HepG2 (cell line): ENCODE data around the gene DFFA. TPM values are rescaled to one million over a fixed set of nuclear protein-coding genes. Genes with fewer than 3 reads are reported as not detected.
A peak's percentile ranks its signal among the peaks of the same experiment; 100 is the strongest.
"Not testable (repeated sequence)": the region's sequence is repeated elsewhere in the genome, so short reads cannot be mapped to it uniquely, and the experiment has no call there.

ENCODE experiments used
- ATAC-seq: fragments of 200-7000 bp; cut with Tn5 transposase; 3 replicates; pipeline ENCODE4 v1.9.1; 2020; ENCODE audit warnings: mild to moderate bottlenecking, moderate library complexity
- BruUV-seq: library from RNA; stranded (reverse); fragments of 400-500 nt; replicated peaks from 2 replicates; lab custom pipeline; 2021; lab: Mats Ljungman, UMichigan
- CTCF ChIA-PET: fragments of 300-600 bp; formaldehyde crosslinking; extraction: SDS; loops from one replicate; lab custom pipeline; 2021; ENCODE audit warnings: low total read pairs, inconsistent platforms, low intra/inter-chr PET ratio; lab: Yijun Ruan, JAX
- POLR2A ChIA-PET: fragments of 350-600 bp; sonication (Branson Sonifier 250); formaldehyde crosslinking; loops from one replicate; lab custom pipeline; 2020; ENCODE audit warnings: antibody characterized with exemption, inconsistent platforms; lab: Yijun Ruan, JAX
- DNase-seq: peaks from one replicate; pipeline ENCODE4 v3.0.0-alpha.2; 2015; ENCODE audit warnings: low spot score
- FAIRE-seq: peaks from 3 replicates; lab custom pipeline; 2011; peaks lifted over from hg19 to GRCh38; lab: Jason Lieb, UNC
- H2AFZ ChIP-seq: one replicate; pipeline ENCODE4 v1.6.1; 2011; ENCODE audit warnings: low read length, inconsistent platforms
- H3K27ac ChIP-seq: fragments of 300-600 bp; 3 replicates; pipeline ENCODE4 v1.8.0; 2011; ENCODE audit warnings: mixed run types, mild to moderate bottlenecking, mixed read lengths, low read length, inconsistent platforms; ENCODE audit not compliant: insufficient read depth; ENCODE audit errors: extremely low read length
- H3K27me3 ChIP-seq, 2 experiments: fragments of 200-600 bp in 1 of 2; 2 replicates in 1 of 2; 3 replicates in 1 of 2; pipeline versions ENCODE4 v1.6.0 to v1.8.0; 2011; ENCODE audit warnings: low read length in 2 of 2, mild to moderate bottlenecking in 2 of 2, moderate library complexity in 2 of 2, inconsistent platforms in 1 of 2; ENCODE audit not compliant: insufficient read depth in 2 of 2, control insufficient read depth in 1 of 2
- H3K36me3 ChIP-seq, 2 experiments: fragments of 200-600 bp in 1 of 2; replicated peaks in 1 of 2; 2 replicates in 1 of 2; 3 replicates in 1 of 2; pipeline versions ENCODE4 v1.5.1 to v1.8.0; 2011; ENCODE audit warnings: low read length in 2 of 2, inconsistent platforms in 1 of 2; ENCODE audit not compliant: insufficient read depth in 2 of 2, control insufficient read depth in 1 of 2
- H3K4me1 ChIP-seq: 2 replicates; pipeline ENCODE4 v1.5.1; 2012; ENCODE audit warnings: low read length, inconsistent platforms; ENCODE audit not compliant: insufficient read depth
- H3K4me2 ChIP-seq: 2 replicates; pipeline ENCODE4 v1.6.0; 2011; ENCODE audit warnings: low read depth, low read length, inconsistent platforms
- H3K4me3 ChIP-seq, 3 experiments: fragments of 200-600 bp in 1 of 3; sonication (generic), shearing (Covaris generic) in 1 of 3; replicated peaks in 1 of 3; 2 replicates each; pipeline ENCODE4 v1.5.1; 2011 to 2016; ENCODE audit warnings: low read length in 3 of 3, inconsistent platforms in 2 of 3, low read depth in 2 of 3, mild to moderate bottlenecking in 2 of 3, control low read depth in 1 of 3, mixed read lengths in 1 of 3; ENCODE audit not compliant: insufficient read depth in 1 of 3
- H3K79me2 ChIP-seq: one replicate; pipeline ENCODE4 v1.6.1; 2011; ENCODE audit warnings: low read length, inconsistent platforms; ENCODE audit not compliant: insufficient read depth
- H3K9ac ChIP-seq: 2 replicates; pipeline ENCODE4 v1.6.0; 2011; ENCODE audit warnings: mild to moderate bottlenecking, low read depth, low read length, inconsistent platforms; ENCODE audit not compliant: insufficient read depth
- H3K9me3 ChIP-seq: 2 replicates; pipeline ENCODE4 v1.5.1; 2012; ENCODE audit warnings: mild to moderate bottlenecking, low read length
- H4K20me1 ChIP-seq: 2 replicates; pipeline ENCODE4 v1.6.0; 2011; ENCODE audit warnings: inconsistent platforms, mild to moderate bottlenecking, low read length, moderate library complexity; ENCODE audit not compliant: insufficient read depth
- AKAP8 ChIP-seq: sonication (generic); formaldehyde crosslinking; IDR thresholded peaks from 2 replicates; pipeline ENCODE4 v1.5.1; 2020; ENCODE audit warnings: mild to moderate bottlenecking, missing genetic modification reagents
- CC2D1A ChIP-seq: sonication (generic); formaldehyde crosslinking; IDR thresholded peaks from 2 replicates; pipeline ENCODE4 v1.8.1; 2023; ENCODE audit warnings: mild to moderate bottlenecking, missing genetic modification reagents
- ERF ChIP-seq: IDR thresholded peaks from 2 replicates; pipeline ENCODE4 v1.6.1; 2018; ENCODE audit warnings: missing biosample characterization, missing genetic modification reagents
- HNRNPL ChIP-seq: fragments of 200-400 bp; formaldehyde crosslinking; IDR thresholded peaks from 2 replicates; pipeline ENCODE4 v1.6.1; 2017; ENCODE audit warnings: mild to moderate bottlenecking, low read depth, low read length
- IKZF1 ChIP-seq: fragments of 450-650 bp; IDR thresholded peaks from 2 replicates; pipeline ENCODE4 v1.7.1; 2016
- NKX3-1 ChIP-seq: sonication (generic); formaldehyde crosslinking; IDR thresholded peaks from 2 replicates; pipeline ENCODE4 v1.5.0; 2020; ENCODE audit warnings: missing genetic modification reagents
- NR2F6 ChIP-seq, 2 experiments: IDR thresholded peaks; 2 replicates each; pipeline ENCODE4 v1.6.1; 2016; ENCODE audit warnings: antibody characterized with exemption in 1 of 2, mild to moderate bottlenecking in 1 of 2
- RFX1 ChIP-seq: fragments of 450-650 bp; IDR thresholded peaks from 2 replicates; pipeline ENCODE4 v1.6.1; 2017
- SNAPC5 ChIP-seq: sonication (generic); formaldehyde crosslinking; IDR thresholded peaks from 2 replicates; pipeline ENCODE4 v1.8.1; 2023; ENCODE audit warnings: mild to moderate bottlenecking, missing genetic modification reagents, borderline replicate concordance
- THYN1 ChIP-seq: sonication (generic); formaldehyde crosslinking; IDR thresholded peaks from 2 replicates; pipeline ENCODE4 v1.8.1; 2023; ENCODE audit warnings: low read depth, mild to moderate bottlenecking, moderate library complexity, missing genetic modification reagents, borderline replicate concordance
- XRCC5 ChIP-seq: fragments of 200-400 bp; formaldehyde crosslinking; optimal IDR thresholded peaks from 2 replicates; pipeline ENCODE3; 2017; ENCODE audit warnings: mild to moderate bottlenecking, low read length
- ZBTB21 ChIP-seq: sonication (generic); formaldehyde crosslinking; IDR thresholded peaks from 2 replicates; pipeline ENCODE4 v1.4.0; 2020; ENCODE audit warnings: missing genetic modification reagents
- ZMYM3 ChIP-seq: sonication (generic); formaldehyde crosslinking; IDR thresholded peaks from 2 replicates; pipeline ENCODE4 v1.5.1; 2020; ENCODE audit warnings: mild to moderate bottlenecking, missing genetic modification reagents
- ZNF20 ChIP-seq: sonication (generic); formaldehyde crosslinking; IDR thresholded peaks from 2 replicates; pipeline ENCODE4 v1.4.0; 2020; ENCODE audit warnings: mild to moderate bottlenecking, moderate library complexity, missing genetic modification reagents
- ZNF556 ChIP-seq: sonication (generic); formaldehyde crosslinking; IDR thresholded peaks from 2 replicates; pipeline ENCODE4 v1.4.0; 2020; ENCODE audit warnings: mild to moderate bottlenecking, missing genetic modification reagents, borderline replicate concordance
- ZNF580 ChIP-seq: IDR thresholded peaks from 2 replicates; pipeline ENCODE4 v1.6.1; 2016; ENCODE audit warnings: low read depth, borderline replicate concordance
- ZNF780A ChIP-seq: sonication (generic); formaldehyde crosslinking; IDR thresholded peaks from 2 replicates; pipeline ENCODE4 v1.8.0; 2022; ENCODE audit warnings: mild to moderate bottlenecking, missing genetic modification reagents, moderate library complexity
- ZSCAN12 ChIP-seq: sonication (generic); formaldehyde crosslinking; IDR thresholded peaks from 2 replicates; pipeline ENCODE4 v1.9.0; 2021; ENCODE audit warnings: mild to moderate bottlenecking, missing genetic modification reagents
- WGBS: methylation state at CpG from one replicate; pipeline ENCODE4 v1.1.6; 2017; ENCODE audit warnings: low lambda C conversion rate; 5-methylcytosine and 5-hydroxymethylcytosine counted together
- in situ Hi-C: cut with HindIII; loops from 2 replicates; pipeline ENCODE4 v1.10.0; 2017; ENCODE audit warnings: low pct_unique_long_range_greater_than_20kb; ENCODE audit not compliant: extremely low pct_ligation_motif_present
- intact Hi-C: fragments of 100-400 bp; cut with micrococcal nuclease; formaldehyde crosslinking; loops from one replicate; pipeline ENCODE4 v1.10.0; 2022; ENCODE audit not compliant: unreplicated experiment
- polyA plus RNA-seq, 8 experiments: library from polyadenylated mRNA; depleted of rRNA in 3 of 8; stranded (reverse) in 7 of 8; unstranded in 1 of 8; fragments of >200 nt; fragmentation: Illumina TruSeq in 4 of 8; extraction: Trizol in 4 of 8; gene quantifications; 2 replicates each; pipeline versions ENCODE4 v1.2.1 to v1.2.3, GENCODE V29; 2011 to 2016; ENCODE audit warnings: low read depth in 4 of 8, missing spikeins in 1 of 8, mixed read lengths in 1 of 8; ENCODE audit not compliant: insufficient read depth in 1 of 8
- total RNA-seq, 5 experiments: library from RNA; depleted of rRNA; stranded (reverse); fragments of >200 nt; fragmentation: Illumina TruSeq; extraction: Trizol; gene quantifications; 2 replicates each; pipeline ENCODE4 v1.2.3, GENCODE V29; 2016; ENCODE audit warnings: low read depth in 1 of 5

The DFFA gene
- total and polyA plus RNA-seq, 2 of the 13 experiments (the other 11 are each of a cell fraction or from before 2014, with no cell fraction given) = 16.5 to 33.9 TPM

- no peak for TF ChIP-seq NR2F6 (IDR thresholded peaks at IDR 0.05)
- TF ChIP-seq NR2F6 (CRISPR knock-in tag; IDR thresholded peaks at IDR 0.05) = 0 out of 2 replicates have a peak, but pooled peaks have one; percentile 39
- no peak for TF ChIP-seq ZNF556
- TF ChIP-seq AKAP8 (CRISPR knock-in tag) = no peak
- TF ChIP-seq XRCC5 = peak; percentile 90
- TF ChIP-seq ZNF580 (CRISPR knock-in tag) = no peak
- TF ChIP-seq ERF = peak; percentile 39; the same call in 1 of the 2 replicates
- TF ChIP-seq RFX1 = no peak
- TF ChIP-seq THYN1 (CRISPR knock-in tag) = no peak
- TF ChIP-seq, all 625 proteins: peak for 32
These were observed 35.0 kb upstream of the DFFA start (continued) for GRCh38 chr1:10507111-10507879.

- peaks cover 60% of the 10 kb centered on the region for H3K4me1 ChIP-seq
- no peak for FAIRE-seq
- POLR2A ChIA-PET = no interaction called here
- CTCF ChIA-PET = interaction anchor here (1.6 to 2.5 kb wide), 2 partner anchors 282 to 402 kb away, joined by 3 to 6 read pairs; no protein-coding TSS in a partner anchor
- H3K36me3 ChIP-seq = peaks cover 0 to 3% of the 10 kb centered on the region in 2 experiments; a peak in 1 of 5 replicates
- intact Hi-C loops = loop anchor here (1.0 to 2.0 kb wide), 2 partner anchors 361 to 434 kb away; no protein-coding TSS in a partner anchor
- no peak for ATAC-seq
- no peak overlapping the region for H3K4me3 ChIP-seq
- peaks cover 21% of the 10 kb centered on the region for H4K20me1 ChIP-seq
- H3K4me2 ChIP-seq = no peak overlapping the region
- TF ChIP-seq ZMYM3 (CRISPR knock-in tag) (no peak), CC2D1A (CRISPR knock-in tag) (no peak), ZNF20 (CRISPR knock-in tag) (no peak), ZNF780A (no peak), ZBTB21 (no peak), IKZF1 (no peak), SNAPC5 (CRISPR knock-in tag) (no peak), ZSCAN12 (CRISPR knock-in tag) (no peak), NKX3-1 (no peak), HNRNPL (no peak)
- TF ChIP-seq, all 625 proteins: peak for 0
- Histone ChIP-seq H2AFZ (no peak overlapping the region), H3K9ac (no peak overlapping the region), H3K9me3 (no peaks in the 10 kb centered on the region), H3K79me2 (peaks cover 34% of the 10 kb centered on the region), H3K27me3 (no peaks in the 10 kb centered on the region), H3K27ac (no peak overlapping the region)
- no TSS peak for BruUV-seq
- WGBS = 75% methylated on average over 4 of the region's 4 CpGs
- DNase-seq = no peak
- in situ Hi-C loops = loop anchor here (10.0 kb wide), 1 partner anchor 438 kb away; no protein-coding TSS in a partner anchor
These were observed 34.3 kb upstream of the DFFA start for GRCh38 chr1:10506677-10507047.

- WGBS = 96% methylated on average over 12 of the region's 12 CpGs
- CTCF ChIA-PET = interaction anchor here (2.5 kb wide), 1 partner anchor 283 kb away, joined by 6 read pairs; no protein-coding TSS in a partner anchor
- intact Hi-C loops = loop anchor here (2.0 kb wide), 1 partner anchor 435 kb away; no protein-coding TSS in a partner anchor
- H3K4me1 ChIP-seq = peaks cover 55% of the 10 kb centered on the region
- H3K27me3 ChIP-seq, ATAC-seq, H3K36me3 ChIP-seq, FAIRE-seq, DNase-seq, H3K9ac ChIP-seq, H3K4me3 ChIP-seq, H3K4me2 ChIP-seq, H2AFZ ChIP-seq, H3K9me3 ChIP-seq, H3K27ac ChIP-seq, POLR2A ChIA-PET, BruUV-seq: not testable (repeated sequence)
- in situ Hi-C loops = loop anchor here (10.0 kb wide), 1 partner anchor 439 kb away; no protein-coding TSS in a partner anchor
- peaks cover 21% of the 10 kb centered on the region for H4K20me1 ChIP-seq
- peaks cover 31% of the 10 kb centered on the region for H3K79me2 ChIP-seq
These were observed 33.8 kb upstream of the DFFA start for GRCh38 chr1:10506046-10506676.
